ENCODE data around the gene JAZF1. TPM values are rescaled to one million over a fixed set of nuclear protein-coding genes. Genes with fewer than 3 reads are reported as not detected.

The JAZF1 gene
- total and polyA plus RNA-seq, 5 donors from 2014 or later = 6.4 to 30.7 (median 7.6) TPM

DNA sequence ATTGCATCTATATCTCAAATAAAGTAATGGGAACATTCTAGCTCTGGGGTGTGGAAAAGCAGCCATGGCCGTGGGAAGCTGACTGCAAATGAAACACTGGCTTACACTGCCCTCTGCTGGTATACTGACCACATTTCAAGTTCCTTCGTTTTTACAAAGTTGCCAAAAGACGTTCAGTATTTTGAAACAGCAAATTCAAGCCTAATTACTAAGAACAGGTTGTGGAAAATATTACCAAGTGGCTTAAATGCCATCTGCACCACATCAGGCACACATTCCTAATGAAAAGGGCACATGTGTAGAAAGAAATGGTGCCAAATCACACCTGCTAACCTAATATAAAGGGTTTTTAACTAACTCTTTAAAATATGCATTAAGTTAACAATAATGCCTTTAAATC, 83.9 kb downstream of the JAZF1 start:
- peak; percentile 53 to 74 for ATAC-seq (ENCODE audit: low read depth in 2 of 2)
- H3K9me3 ChIP-seq (ENCODE audit: control insufficient read depth in 2 of 2, low read length in 2 of 2) = no peaks in the 10 kb centered on the region
- Mint-ChIP-seq H3K4me1 (peaks cover 0 to 13% (median 10%) of the 10 kb centered on the region in 4 donors), H3K36me3 (peaks cover 5% of the 10 kb centered on the region), H3K9me3 (no peaks in the 10 kb centered on the region), H3K27ac (peak overlapping the region in 1 of 3 donors; percentile 23), H3K27me3 (no peaks in the 10 kb centered on the region), H3K4me3 (no peak overlapping the region)
- H3K4me1 ChIP-seq (ENCODE audit: control insufficient read depth, insufficient read depth, low read length, poor library complexity, severe bottlenecking) = peaks cover 7% of the 10 kb centered on the region
- H3K27ac ChIP-seq (ENCODE audit: insufficient read depth, low read length, poor library complexity, severe bottlenecking) = no peak overlapping the region
- peaks cover 4% of the 10 kb centered on the region for H3K36me3 ChIP-seq (ENCODE audit: control insufficient read depth, insufficient read depth, low read length)
- H3K27me3 ChIP-seq (ENCODE audit: control insufficient read depth, insufficient read depth, low read length) = no peaks in the 10 kb centered on the region
- peak overlapping the region; percentile 46 for H3K4me3 ChIP-seq (ENCODE audit: low read depth, low read length)
- peak; percentile 29 to 51 (median 49) for DNase-seq

DNA sequence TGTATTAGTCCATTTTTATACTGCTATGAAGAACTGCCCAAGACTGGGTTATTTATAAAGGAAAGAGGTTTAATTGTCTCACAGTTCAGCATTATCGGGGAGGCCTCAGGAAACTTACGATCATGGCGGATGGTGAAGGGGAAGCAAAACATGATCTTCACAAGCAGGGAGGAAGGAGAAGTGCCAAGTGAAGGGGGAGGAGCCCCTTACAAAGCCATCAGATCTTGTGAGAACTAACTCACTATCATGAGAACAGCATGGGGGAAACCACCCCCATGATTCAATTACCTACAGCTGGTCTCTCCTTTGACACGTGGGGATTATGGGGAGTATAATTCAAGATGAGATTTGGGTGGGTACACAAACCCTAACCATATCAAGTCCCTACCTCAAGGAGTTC, 85.4 kb downstream of the JAZF1 start:
- Mint-ChIP-seq H3K27me3 (no peaks in the 10 kb centered on the region), H3K4me3 (no peak overlapping the region), H3K4me1 (peaks cover 0 to 13% (median 11%) of the 10 kb centered on the region in 4 donors), H3K27ac (no peak overlapping the region), H3K36me3 (peaks cover 7% of the 10 kb centered on the region), H3K9me3 (no peaks in the 10 kb centered on the region)
- Histone ChIP-seq H3K4me3 (ENCODE audit: low read depth, low read length) (no peak overlapping the region), H3K36me3 (ENCODE audit: control insufficient read depth, insufficient read depth, low read length) (no peaks in the 10 kb centered on the region), H3K9me3 (ENCODE audit: control insufficient read depth in 2 of 2, low read length in 2 of 2) (no peaks in the 10 kb centered on the region), H3K27ac (ENCODE audit: insufficient read depth, low read length, poor library complexity, severe bottlenecking) (no peak overlapping the region), H3K4me1 (ENCODE audit: control insufficient read depth, insufficient read depth, low read length, poor library complexity, severe bottlenecking) (peaks cover 7% of the 10 kb centered on the region), H3K27me3 (ENCODE audit: control insufficient read depth, insufficient read depth, low read length) (no peaks in the 10 kb centered on the region)
- DNase-seq (no peak), ATAC-seq (ENCODE audit: low read depth in 2 of 2) (no peak)

DNA sequence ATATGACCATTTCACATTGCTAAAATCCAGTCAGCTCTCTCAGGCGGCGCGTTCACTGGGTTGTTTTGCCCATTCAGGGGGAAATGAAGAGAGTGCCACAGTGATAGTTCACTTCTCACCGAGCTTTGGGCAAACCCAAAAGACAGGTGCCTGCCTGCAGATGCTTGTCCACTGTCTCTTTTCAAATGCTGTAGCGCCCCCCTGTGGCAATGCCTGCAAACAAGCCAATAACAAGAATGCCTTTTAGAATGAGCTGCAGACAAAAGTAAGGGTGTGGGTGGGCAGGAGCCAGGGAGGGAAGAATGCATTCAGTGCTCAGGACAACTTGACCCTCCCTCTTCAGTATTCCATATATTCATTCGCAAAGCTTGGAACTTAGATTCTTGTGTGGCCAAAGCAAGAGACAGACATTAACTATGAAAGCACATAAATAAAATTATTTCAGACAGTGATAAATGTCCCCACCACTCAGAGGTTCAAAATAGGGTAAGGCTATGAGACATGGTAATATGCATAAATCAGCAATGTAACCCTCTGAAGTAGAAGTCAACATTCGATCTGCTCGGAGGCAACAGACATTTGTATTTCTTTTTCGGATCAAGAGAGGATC, 86.9 kb downstream of the JAZF1 start:
- H3K9me3 ChIP-seq (ENCODE audit: control insufficient read depth in 2 of 2, low read length in 2 of 2) = no peaks in the 10 kb centered on the region
- H3K27ac ChIP-seq (ENCODE audit: insufficient read depth, low read length, poor library complexity, severe bottlenecking) = no peak overlapping the region
- DNase-seq (peak; percentile 8 to 49 (median 21)), ATAC-seq (ENCODE audit: low read depth in 2 of 2) (no peak)
- Mint-ChIP-seq H3K27me3 (no peaks in the 10 kb centered on the region), H3K4me3 (no peak overlapping the region), H3K27ac (no peak overlapping the region), H3K36me3 (peaks cover 16% of the 10 kb centered on the region), H3K9me3 (no peaks in the 10 kb centered on the region), H3K4me1 (peaks cover 0 to 21% (median 16%) of the 10 kb centered on the region in 4 donors)
- no peaks in the 10 kb centered on the region for H3K36me3 ChIP-seq (ENCODE audit: control insufficient read depth, insufficient read depth, low read length)
- no peak overlapping the region for H3K4me3 ChIP-seq (ENCODE audit: low read depth, low read length)
- no peaks in the 10 kb centered on the region for H3K27me3 ChIP-seq (ENCODE audit: control insufficient read depth, insufficient read depth, low read length)
- peaks cover 7% of the 10 kb centered on the region for H3K4me1 ChIP-seq (ENCODE audit: control insufficient read depth, insufficient read depth, low read length, poor library complexity, severe bottlenecking)

DNA sequence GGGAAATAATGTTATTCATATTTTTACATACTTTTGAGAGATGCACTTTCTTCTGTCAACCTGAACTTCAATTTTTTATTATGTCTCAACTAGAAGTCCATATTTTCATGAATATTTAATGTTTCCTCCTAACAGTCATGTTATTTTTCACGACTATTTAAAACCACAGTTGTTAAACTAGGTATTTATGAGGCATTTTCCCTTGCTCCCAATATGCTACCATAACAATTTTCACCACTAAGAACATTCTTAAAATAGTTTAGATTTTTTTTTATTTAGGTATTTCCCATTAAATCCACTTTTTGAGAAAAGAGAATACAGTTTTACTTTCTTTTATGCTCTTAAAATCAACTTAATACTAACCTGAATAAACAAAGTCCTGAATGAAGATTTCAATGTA, 89.4 kb downstream of the JAZF1 start:
- Histone ChIP-seq H3K9me3 (ENCODE audit: control insufficient read depth in 2 of 2, low read length in 2 of 2) (no peaks in the 10 kb centered on the region), H3K27ac (ENCODE audit: insufficient read depth, low read length, poor library complexity, severe bottlenecking) (no peak overlapping the region), H3K4me1 (ENCODE audit: control insufficient read depth, insufficient read depth, low read length, poor library complexity, severe bottlenecking) (no peaks in the 10 kb centered on the region), H3K27me3 (ENCODE audit: control insufficient read depth, insufficient read depth, low read length) (no peaks in the 10 kb centered on the region), H3K36me3 (ENCODE audit: control insufficient read depth, insufficient read depth, low read length) (no peaks in the 10 kb centered on the region), H3K4me3 (ENCODE audit: low read depth, low read length) (no peak overlapping the region)
- Mint-ChIP-seq H3K4me1 (peaks cover 4 to 18% (median 10%) of the 10 kb centered on the region in 4 donors), H3K27ac (no peak overlapping the region), H3K4me3 (no peak overlapping the region), H3K27me3 (no peaks in the 10 kb centered on the region), H3K36me3 (peaks cover 16% of the 10 kb centered on the region), H3K9me3 (no peaks in the 10 kb centered on the region)
- DNase-seq (no peak), ATAC-seq (ENCODE audit: low read depth in 2 of 2) (no peak)

DNA sequence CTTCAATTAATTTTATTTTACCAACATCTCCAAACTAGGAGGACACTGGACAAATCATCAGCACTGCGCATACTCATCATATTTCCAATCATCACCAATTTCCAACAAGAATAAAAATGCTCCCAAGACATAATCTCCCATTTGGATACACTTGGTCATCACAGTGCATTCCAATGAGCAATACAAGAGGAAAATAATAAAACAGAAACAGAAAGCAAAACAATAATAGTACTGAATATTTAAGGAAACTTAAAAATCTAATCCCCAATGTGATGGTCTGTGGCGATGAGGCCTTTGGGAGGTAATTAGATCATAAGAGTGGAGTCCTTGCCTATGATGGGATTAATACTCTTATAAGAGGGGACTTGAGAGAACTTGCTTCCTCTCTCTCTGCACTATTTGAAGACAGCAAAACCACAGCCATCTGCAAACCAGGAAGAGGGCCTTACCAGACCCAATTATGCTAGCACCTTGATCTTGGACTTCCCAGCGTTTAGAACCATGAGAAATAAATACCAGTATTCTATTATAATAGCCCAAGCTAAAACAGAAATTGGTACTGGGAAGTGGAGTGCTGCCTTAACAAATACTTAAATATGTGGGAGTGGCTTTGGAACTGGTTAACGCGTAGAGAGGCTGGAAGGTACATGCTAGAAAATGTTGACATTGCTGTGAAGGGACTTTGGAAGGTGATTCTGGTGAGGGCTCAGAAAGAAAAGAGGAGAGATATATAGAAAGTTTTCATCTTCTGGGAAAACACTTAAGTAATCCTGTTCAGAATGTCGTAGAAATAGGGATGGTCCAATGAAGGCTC, 91.5 kb downstream of the JAZF1 start:
- H3K4me3 ChIP-seq (ENCODE audit: low read depth, low read length) = no peak overlapping the region
- no peak overlapping the region for H3K27ac ChIP-seq (ENCODE audit: insufficient read depth, low read length, poor library complexity, severe bottlenecking)
- Mint-ChIP-seq H3K9me3 (no peaks in the 10 kb centered on the region), H3K27ac (peak overlapping the region in 1 of 3 donors; percentile 7), H3K4me3 (no peak overlapping the region), H3K4me1 (peaks cover 0 to 19% (median 10%) of the 10 kb centered on the region in 4 donors), H3K27me3 (no peaks in the 10 kb centered on the region), H3K36me3 (peaks cover 12% of the 10 kb centered on the region)
- no peak for DNase-seq
- no peaks in the 10 kb centered on the region for H3K36me3 ChIP-seq (ENCODE audit: control insufficient read depth, insufficient read depth, low read length)
- H3K27me3 ChIP-seq (ENCODE audit: control insufficient read depth, insufficient read depth, low read length) = no peaks in the 10 kb centered on the region
- no peaks in the 10 kb centered on the region for H3K9me3 ChIP-seq (ENCODE audit: control insufficient read depth in 2 of 2, low read length in 2 of 2)
- ATAC-seq (ENCODE audit: low read depth in 2 of 2) = no peak
- no peaks in the 10 kb centered on the region for H3K4me1 ChIP-seq (ENCODE audit: control insufficient read depth, insufficient read depth, low read length, poor library complexity, severe bottlenecking)

DNA sequence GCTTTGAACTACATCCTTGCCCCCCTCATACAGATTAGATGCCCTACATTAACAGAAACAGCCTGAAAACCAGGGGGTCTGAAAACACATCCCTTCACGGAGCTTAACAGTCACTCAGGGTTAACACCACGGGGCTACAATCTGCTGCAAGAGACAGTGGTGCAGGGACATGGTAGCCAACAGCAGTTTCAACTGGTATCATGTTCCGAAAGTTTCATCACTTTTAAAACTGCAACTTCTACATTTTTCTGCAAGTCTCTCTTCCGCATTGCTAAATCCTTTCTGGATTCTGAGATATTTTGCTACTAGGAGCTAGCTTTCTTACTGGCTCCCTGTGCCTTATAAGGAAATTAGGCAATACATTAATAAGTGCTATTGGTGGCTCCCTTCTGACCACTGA, 92.6 kb downstream of the JAZF1 start:
- Mint-ChIP-seq H3K27me3 (no peaks in the 10 kb centered on the region), H3K4me1 (peaks cover 0 to 20% (median 11%) of the 10 kb centered on the region in 4 donors), H3K36me3 (peaks cover 12% of the 10 kb centered on the region), H3K4me3 (no peak overlapping the region), H3K9me3 (no peaks in the 10 kb centered on the region), H3K27ac (no peak overlapping the region)
- Histone ChIP-seq H3K4me1 (ENCODE audit: control insufficient read depth, insufficient read depth, low read length, poor library complexity, severe bottlenecking) (no peaks in the 10 kb centered on the region), H3K4me3 (ENCODE audit: low read depth, low read length) (no peak overlapping the region), H3K27ac (ENCODE audit: insufficient read depth, low read length, poor library complexity, severe bottlenecking) (no peak overlapping the region), H3K27me3 (ENCODE audit: control insufficient read depth, insufficient read depth, low read length) (no peaks in the 10 kb centered on the region), H3K36me3 (ENCODE audit: control insufficient read depth, insufficient read depth, low read length) (no peaks in the 10 kb centered on the region), H3K9me3 (ENCODE audit: control insufficient read depth in 2 of 2, low read length in 2 of 2) (no peaks in the 10 kb centered on the region)
- ATAC-seq (ENCODE audit: low read depth in 2 of 2) (no peak), DNase-seq (no peak)

DNA sequence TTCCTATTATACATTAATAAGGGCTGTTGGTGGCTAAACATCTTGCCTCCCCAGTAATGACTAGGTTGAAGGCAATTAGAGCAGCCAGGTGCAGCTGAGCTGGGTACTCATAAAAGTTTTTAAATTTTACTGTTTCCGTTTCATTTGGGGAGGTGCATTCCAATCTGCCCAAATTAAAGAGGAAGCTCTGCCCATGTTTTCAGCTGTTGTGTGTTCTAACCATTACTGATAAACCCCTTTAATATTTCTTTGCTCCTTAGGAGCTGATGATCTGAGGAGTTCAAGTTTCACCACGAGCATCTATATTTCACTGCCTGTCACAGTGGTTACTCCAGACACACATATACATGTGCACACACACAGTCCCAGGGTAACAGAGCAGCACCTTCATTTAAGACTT, 94.4 kb downstream of the JAZF1 start:
- H3K36me3 ChIP-seq (ENCODE audit: control insufficient read depth, insufficient read depth, low read length) = no peaks in the 10 kb centered on the region
- H3K27ac ChIP-seq (ENCODE audit: insufficient read depth, low read length, poor library complexity, severe bottlenecking) = no peak overlapping the region
- H3K4me1 ChIP-seq (ENCODE audit: control insufficient read depth, insufficient read depth, low read length, poor library complexity, severe bottlenecking) = no peaks in the 10 kb centered on the region
- no peaks in the 10 kb centered on the region for H3K27me3 ChIP-seq (ENCODE audit: control insufficient read depth, insufficient read depth, low read length)
- Mint-ChIP-seq H3K36me3 (peaks cover 12% of the 10 kb centered on the region), H3K27ac (no peak overlapping the region), H3K9me3 (no peaks in the 10 kb centered on the region), H3K4me3 (no peak overlapping the region), H3K4me1 (peaks cover 0 to 22% (median 12%) of the 10 kb centered on the region in 4 donors), H3K27me3 (no peaks in the 10 kb centered on the region)
- ATAC-seq (ENCODE audit: low read depth in 2 of 2) (no peak), DNase-seq (no peak)
- H3K9me3 ChIP-seq (ENCODE audit: control insufficient read depth in 2 of 2, low read length in 2 of 2) = no peaks in the 10 kb centered on the region
- H3K4me3 ChIP-seq (ENCODE audit: low read depth, low read length) = no peak overlapping the region

Data from CD4-positive, CD25-positive, alpha-beta regulatory T cell (primary cell).